ENCODE data around the gene KIF21B. TPM values are rescaled to one million over a fixed set of nuclear protein-coding genes. Genes with fewer than 3 reads are reported as not detected.

KIF21B gene
- total and polyA plus RNA-seq, 2 of the 4 experiments (the other 2 are of a cell fraction) = 0.36 to 0.55 TPM

DNA sequence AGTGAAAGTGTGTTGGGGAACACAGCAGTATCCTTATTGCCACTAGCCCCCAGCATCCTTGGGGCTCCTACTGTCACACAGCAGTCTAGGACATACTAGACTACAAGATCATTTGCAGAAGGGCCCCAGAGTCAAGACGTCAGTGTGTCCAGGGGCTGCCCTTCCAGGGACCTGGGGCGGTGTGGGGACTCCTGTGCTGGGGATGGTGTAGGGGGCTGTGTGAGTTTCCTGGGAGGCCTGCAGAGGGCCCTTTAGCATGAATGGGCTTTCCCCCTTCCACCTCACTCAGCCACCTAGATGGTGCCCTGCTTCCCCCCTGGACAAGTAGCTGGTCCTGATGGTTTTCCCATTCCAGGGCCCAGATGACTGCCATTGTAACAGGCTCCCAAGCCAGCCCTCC lies 17.5 kb upstream of the KIF21B start:
- intact Hi-C loops (cut with micrococcal nuclease) = no loop called here
- no peak for TF ChIP-seq MXI1 (IDR thresholded peaks at IDR 0.05; ENCODE audit: borderline replicate concordance, low read depth, low read length)
- TF ChIP-seq NFE2L2 (IDR thresholded peaks at IDR 0.05; ENCODE audit: low read depth, low read length) = no peak
- TF ChIP-seq, protein P1, sequence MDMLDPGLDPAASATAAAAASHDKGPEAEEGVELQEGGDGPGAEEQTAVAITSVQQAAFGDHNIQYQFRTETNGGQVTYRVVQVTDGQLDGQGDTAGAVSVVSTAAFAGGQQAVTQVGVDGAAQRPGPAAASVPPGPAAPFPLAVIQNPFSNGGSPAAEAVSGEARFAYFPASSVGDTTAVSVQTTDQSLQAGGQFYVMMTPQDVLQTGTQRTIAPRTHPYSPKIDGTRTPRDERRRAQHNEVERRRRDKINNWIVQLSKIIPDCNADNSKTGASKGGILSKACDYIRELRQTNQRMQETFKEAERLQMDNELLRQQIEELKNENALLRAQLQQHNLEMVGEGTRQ (IDR thresholded peaks at IDR 0.05; ENCODE audit: low read depth, low read length) = no peak
- no peak for TF ChIP-seq POLR2A (IDR thresholded peaks at IDR 0.05; ENCODE audit: low read depth, low read length)
- TF ChIP-seq SMC3 (IDR thresholded peaks at IDR 0.05; ENCODE audit: low read depth, low read length) = no peak
- no peak for TF ChIP-seq BHLHE40 (IDR thresholded peaks at IDR 0.05; ENCODE audit: low read depth, low read length)
- no peak for TF ChIP-seq MAFK (IDR thresholded peaks at IDR 0.05; ENCODE audit: low read depth, low read length)
- no peak for TF ChIP-seq FOS (IDR thresholded peaks at IDR 0.05; ENCODE audit: low read depth, low read length)
- no peak for TF ChIP-seq RCOR1 (IDR thresholded peaks at IDR 0.05; ENCODE audit: insufficient replicate concordance, low read length)
- TF ChIP-seq CHD1 (IDR thresholded peaks at IDR 0.05; ENCODE audit: low read depth, low read length) = no peak
- no peak for TF ChIP-seq RFX5 (IDR thresholded peaks at IDR 0.05; ENCODE audit: low read depth, low read length)
- no peak for TF ChIP-seq RAD21 (IDR thresholded peaks at IDR 0.05; ENCODE audit: low read length)
- TF ChIP-seq, protein P2, sequence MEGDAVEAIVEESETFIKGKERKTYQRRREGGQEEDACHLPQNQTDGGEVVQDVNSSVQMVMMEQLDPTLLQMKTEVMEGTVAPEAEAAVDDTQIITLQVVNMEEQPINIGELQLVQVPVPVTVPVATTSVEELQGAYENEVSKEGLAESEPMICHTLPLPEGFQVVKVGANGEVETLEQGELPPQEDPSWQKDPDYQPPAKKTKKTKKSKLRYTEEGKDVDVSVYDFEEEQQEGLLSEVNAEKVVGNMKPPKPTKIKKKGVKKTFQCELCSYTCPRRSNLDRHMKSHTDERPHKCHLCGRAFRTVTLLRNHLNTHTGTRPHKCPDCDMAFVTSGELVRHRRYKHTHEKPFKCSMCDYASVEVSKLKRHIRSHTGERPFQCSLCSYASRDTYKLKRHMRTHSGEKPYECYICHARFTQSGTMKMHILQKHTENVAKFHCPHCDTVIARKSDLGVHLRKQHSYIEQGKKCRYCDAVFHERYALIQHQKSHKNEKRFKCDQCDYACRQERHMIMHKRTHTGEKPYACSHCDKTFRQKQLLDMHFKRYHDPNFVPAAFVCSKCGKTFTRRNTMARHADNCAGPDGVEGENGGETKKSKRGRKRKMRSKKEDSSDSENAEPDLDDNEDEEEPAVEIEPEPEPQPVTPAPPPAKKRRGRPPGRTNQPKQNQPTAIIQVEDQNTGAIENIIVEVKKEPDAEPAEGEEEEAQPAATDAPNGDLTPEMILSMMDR (conservative IDR thresholded peaks at IDR 0.05; ENCODE audit: low read depth, low read length) = no peak
- no peak for TF ChIP-seq MAZ (IDR thresholded peaks at IDR 0.05; ENCODE audit: borderline replicate concordance, low read depth, low read length)
- no peak for TF ChIP-seq CEBPB (IDR thresholded peaks at IDR 0.05; ENCODE audit: low read depth, low read length)
- TF ChIP-seq, protein P3, sequence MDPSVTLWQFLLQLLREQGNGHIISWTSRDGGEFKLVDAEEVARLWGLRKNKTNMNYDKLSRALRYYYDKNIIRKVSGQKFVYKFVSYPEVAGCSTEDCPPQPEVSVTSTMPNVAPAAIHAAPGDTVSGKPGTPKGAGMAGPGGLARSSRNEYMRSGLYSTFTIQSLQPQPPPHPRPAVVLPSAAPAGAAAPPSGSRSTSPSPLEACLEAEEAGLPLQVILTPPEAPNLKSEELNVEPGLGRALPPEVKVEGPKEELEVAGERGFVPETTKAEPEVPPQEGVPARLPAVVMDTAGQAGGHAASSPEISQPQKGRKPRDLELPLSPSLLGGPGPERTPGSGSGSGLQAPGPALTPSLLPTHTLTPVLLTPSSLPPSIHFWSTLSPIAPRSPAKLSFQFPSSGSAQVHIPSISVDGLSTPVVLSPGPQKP (IDR thresholded peaks at IDR 0.05; ENCODE audit: borderline replicate concordance, low read depth, low read length) = no peak
- Histone ChIP-seq H3K27ac (ENCODE audit: insufficient read depth, low read length) (no peak overlapping the region), H3K4me3 (ENCODE audit: insufficient read depth, low read depth, low read length) (no peak overlapping the region), H3K56ac (ENCODE audit: extremely low read depth, insufficient read depth, low read length) (no peak overlapping the region), H2AK5ac (ENCODE audit: low read depth, low read length) (no peak overlapping the region), H3K79me1 (ENCODE audit: low read depth in 1 of 2, low read length in 2 of 2) (no peaks in the 10 kb centered on the region), H3K9me1 (ENCODE audit: insufficient read depth, low read length) (no peaks in the 10 kb centered on the region), H4K8ac (ENCODE audit: low read depth in 2 of 2, low read length in 2 of 2) (no peak overlapping the region), H4K91ac (ENCODE audit: insufficient read depth, low read depth, low read length) (no peak overlapping the region), H2BK120ac (ENCODE audit: low read depth, low read length) (no peak overlapping the region), H2BK5ac (ENCODE audit: low read depth, low read length, poor library complexity, severe bottlenecking) (no peak overlapping the region), H2AFZ (replicated peaks; ENCODE audit: low read length, poor library complexity) (no peak overlapping the region), H3K4me2 (ENCODE audit: low read depth, low read length) (no peak overlapping the region), H3K4ac (ENCODE audit: low read depth, low read length) (no peak overlapping the region), H3K9ac (ENCODE audit: low read depth, low read length) (no peak overlapping the region), H3K27me3 (ENCODE audit: control insufficient read depth, insufficient read depth, low read length) (peaks cover 30% of the 10 kb centered on the region), H3K36me3 (ENCODE audit: control insufficient read depth, insufficient read depth, low read length) (no peaks in the 10 kb centered on the region), H3K9me3 (ENCODE audit: control insufficient read depth, insufficient read depth, low read length) (no peaks in the 10 kb centered on the region), H4K20me1 (ENCODE audit: insufficient read depth, low read length) (no peaks in the 10 kb centered on the region), H2BK15ac (ENCODE audit: low read depth, low read length) (no peak overlapping the region), H3K23ac (ENCODE audit: low read depth, low read length) (no peak overlapping the region), H2AK9ac (replicated peaks; ENCODE audit: low read depth, low read length, poor library complexity) (no peak overlapping the region), H2BK20ac (ENCODE audit: low read depth, low read length) (no peak overlapping the region), H3K4me1 (ENCODE audit: control insufficient read depth, insufficient read depth, low read length) (no peaks in the 10 kb centered on the region), H3K18ac (ENCODE audit: low read depth, low read length) (no peak overlapping the region), H4K5ac (ENCODE audit: low read depth, low read length) (no peak overlapping the region), H3K14ac (replicated peaks; ENCODE audit: low read depth, low read length) (no peak overlapping the region)
- ATAC-seq (ENCODE audit: low read depth) = no peak
- POLR2A ChIA-PET (ENCODE audit: unreplicated experiment) = no interaction called here
- in situ Hi-C loops (cut with MboI; ENCODE audit: low sequenced_read_pairs) = loop anchor here (5.0 to 10.0 kb wide), 3 partner anchors 64 to 479 kb away; partner anchors contain the start of gene KIF14
- CTCF ChIA-PET = interaction anchor here (1.3 kb wide), 1 partner anchor 482 kb away, joined by 4 read pairs; no protein-coding TSS in a partner anchor
- DNase-seq = no peak
- no TSS peak for BruUV-seq (replicated peaks)
- WGBS, 2 experiments (ENCODE audit: extremely low coverage in 2 of 2, insufficient read length in 1 of 2) = no CpG with 5 or more reads among the region's 2 CpGs
- dilution Hi-C loops (cut with HindIII; ENCODE audit: low sequenced_read_pairs, unreplicated experiment) = no loop called here

Data from IMR-90 (cell line).